ENCODE results near the gene TMEM175. TPM values are rescaled to one million over a fixed set of nuclear protein-coding genes. Genes with fewer than 3 reads are reported as not detected.

TMEM175 gene
- total and polyA plus RNA-seq, 2 of the 8 experiments (the other 6 are each of a cell fraction or from before 2014, with no cell fraction given) = 4.9 to 20.7 TPM

GRCh38 chr4:1004557-1005485, 72.6 kb downstream of the TMEM175 start:
- Histone ChIP-seq H3K27ac (ENCODE audit: low read depth, low read length) (no peak overlapping the region), H2BK12ac (ENCODE audit: low read depth, low read length) (no peak overlapping the region), H3K79me2 (ENCODE audit: control insufficient read depth in 1 of 2, insufficient read depth in 2 of 2, low read length in 2 of 2) (no peaks in the 10 kb centered on the region), H3K9ac (replicated peaks in 1 of 4; ENCODE audit: extremely low read depth in 1 of 4, low read depth in 3 of 4, low read length in 3 of 4) (no peak overlapping the region), H4K8ac (ENCODE audit: extremely low read depth, insufficient read depth, low read length) (no peak overlapping the region), H3K4me2 (ENCODE audit: insufficient read depth in 1 of 2, low read depth in 2 of 2, low read length in 2 of 2) (no peak overlapping the region), H3K14ac (ENCODE audit: insufficient read length) (no peak overlapping the region), H2AK5ac (ENCODE audit: low read depth, low read length) (0 out of 2 replicates have a peak overlapping the region, but pooled peaks have one; percentile 82), H4K91ac (replicated peaks; ENCODE audit: insufficient read length, low read length) (no peak overlapping the region), H3K23ac (ENCODE audit: insufficient read length) (no peak overlapping the region), H2AFZ (ENCODE audit: low read length) (no peak overlapping the region), H4K20me1 (replicated peaks in 1 of 2; ENCODE audit: control insufficient read depth in 1 of 2, insufficient read depth in 2 of 2, low read length in 2 of 2) (peaks cover 2 to 17% of the 10 kb centered on the region in 2 experiments), H2BK15ac (ENCODE audit: low read length) (no peak overlapping the region), H3K23me2 (ENCODE audit: low read depth, low read length) (peaks cover 15% of the 10 kb centered on the region; the same call in 1 of the 2 replicates), H3K27me3 (replicated peaks in 1 of 4; ENCODE audit: control insufficient read depth in 3 of 4, extremely low read depth in 1 of 4, insufficient read depth in 3 of 4, low read length in 3 of 4) (peaks cover 47 to 91% (median 86%) of the 10 kb centered on the region in 4 experiments), H3K4ac (replicated peaks; ENCODE audit: insufficient read length, low read depth, low read length) (no peak overlapping the region), H3K79me1 (ENCODE audit: low read depth, low read length) (no peaks in the 10 kb centered on the region), H3K56ac (replicated peaks; ENCODE audit: insufficient read length, low read depth, low read length) (no peak overlapping the region), H4K5ac (ENCODE audit: insufficient read length, low read depth, low read length) (no peak overlapping the region), H3K4me3 (ENCODE audit: extremely low read depth in 1 of 4, insufficient read depth in 2 of 4, low read depth in 3 of 4, low read length in 4 of 4) (no peak overlapping the region), H2BK5ac (ENCODE audit: low read depth, low read length) (no peak overlapping the region), H3K9me3 (ENCODE audit: insufficient read depth in 2 of 2, low read depth in 1 of 2, low read length in 1 of 2) (no peaks in the 10 kb centered on the region), H3K18ac (ENCODE audit: extremely low read depth, low read length) (no peak overlapping the region), H3K36me3 (ENCODE audit: control insufficient read depth in 2 of 4, insufficient read depth in 4 of 4, low read length in 3 of 4) (no peaks in the 10 kb centered on the region), H2BK120ac (replicated peaks; ENCODE audit: low read depth, low read length) (no peak overlapping the region), H3K4me1 (replicated peaks in 1 of 4; ENCODE audit: control insufficient read depth in 3 of 4, insufficient read depth in 4 of 4, low read length in 3 of 4) (peaks cover 0 to 8% (median 7%) of the 10 kb centered on the region in 4 experiments; a peak in 5 of 7 replicates), H2BK20ac (ENCODE audit: low read length) (no peak overlapping the region)
- DNase-seq (ENCODE audit: low read depth in 1 of 2, low spot score in 2 of 2) (no peak), FAIRE-seq (no peak)
- WGBS, 2 experiments (ENCODE audit: extremely low coverage in 1 of 2, insufficient coverage in 1 of 2, insufficient read length in 1 of 2, insufficient replicate concordance in 2 of 2, low coverage in 1 of 2, low lambda C conversion rate in 2 of 2, missing lambda C conversion rate in 1 of 2) = 87% methylated on average over 22 of the region's 25 CpGs; no CpG with 5 or more reads in 1 of the 2 experiments
- ChIA-PET POLR2A (ENCODE audit: partially characterized antibody) (no interaction called here), CTCF (ENCODE audit: partially characterized antibody) (interaction anchor here (0.5 to 0.7 kb wide), 2 partner anchors 218 to 905 kb away, joined by 4 to 7 read pairs; no protein-coding TSS in a partner anchor)
- TF ChIP-seq TAF7 (optimal IDR thresholded peaks at IDR 0.05; ENCODE audit: borderline replicate concordance, low read depth, low read length) = no peak
- TF ChIP-seq TBP (IDR thresholded peaks at IDR 0.05; ENCODE audit: low read depth, low read length) = no peak
- TF ChIP-seq BACH1 (IDR thresholded peaks at IDR 0.05; ENCODE audit: low read length) = no peak
- TF ChIP-seq KDM5A (IDR thresholded peaks at IDR 0.05; ENCODE audit: low read length) = no peak
- TF ChIP-seq, protein P1, sequence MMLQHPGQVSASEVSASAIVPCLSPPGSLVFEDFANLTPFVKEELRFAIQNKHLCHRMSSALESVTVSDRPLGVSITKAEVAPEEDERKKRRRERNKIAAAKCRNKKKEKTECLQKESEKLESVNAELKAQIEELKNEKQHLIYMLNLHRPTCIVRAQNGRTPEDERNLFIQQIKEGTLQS (IDR thresholded peaks at IDR 0.05; ENCODE audit: insufficient read depth, low read depth, low read length) = no peak
- no peak for TF ChIP-seq YY1 (IDR thresholded peaks at IDR 0.05; ENCODE audit: low read depth, low read length)
- TF ChIP-seq RFX5 (IDR thresholded peaks at IDR 0.05; ENCODE audit: borderline replicate concordance, low read depth, low read length) = no peak
- TF ChIP-seq JUND (IDR thresholded peaks at IDR 0.05; ENCODE audit: low read length) = no peak
- no peak for TF ChIP-seq CEBPB (IDR thresholded peaks at IDR 0.05; ENCODE audit: low read depth, low read length)
- TF ChIP-seq CHD1 (IDR thresholded peaks at IDR 0.05; ENCODE audit: low read depth, low read length) = no peak
- no peak for TF ChIP-seq GTF2F1 (IDR thresholded peaks at IDR 0.05; ENCODE audit: borderline replicate concordance, low read depth, low read length)
- TF ChIP-seq SIX5 (IDR thresholded peaks at IDR 0.05; ENCODE audit: low read depth, low read length) = no peak
